ENCODE measurements around the gene TGIF2LY.
"Not testable (repeated sequence)": the region's sequence is repeated elsewhere in the genome, so short reads cannot be mapped to it uniquely, and the experiment has no call there.

TGIF2LY gene

DNA sequence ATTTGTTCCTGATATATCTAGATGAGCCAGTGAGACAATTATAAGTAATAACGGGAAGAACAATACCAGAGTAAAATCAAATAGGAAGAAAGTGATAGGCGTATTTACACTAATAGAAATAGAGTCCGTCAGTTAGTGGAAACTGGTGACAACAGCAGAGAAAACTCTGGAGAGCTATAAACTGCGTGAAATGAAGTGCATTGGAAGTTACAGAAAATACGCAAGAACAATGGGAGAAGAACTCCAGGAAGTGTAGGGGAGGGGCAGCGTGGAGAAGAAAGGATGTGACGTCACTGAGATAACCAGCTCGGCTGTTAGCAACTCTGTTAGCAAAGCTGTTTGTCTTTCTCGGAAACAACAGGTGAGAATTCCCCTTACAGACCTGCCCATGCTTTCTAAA is at the start of gene TGIF2LY:
TSS of gene TGIF2LY (plus strand) at position 301 of the 400 bp plus-strand sequence. CDS start 178 bp downstream, outside the sequence.
- DNase-seq: not testable (repeated sequence)

Measured in GDM1 (cell line).